Skeletal muscle cell (primary cell): Measurements from ENCODE around the gene ATP5MK.
"Not testable (repeated sequence)": the region's sequence is repeated elsewhere in the genome, so short reads cannot be mapped to it uniquely, and the experiment has no call there.

Experiments
- DNase-seq: peaks from one replicate; pipeline ENCODE4 v3.0.0-alpha.2; 2010; ENCODE audit warnings: low read depth
- H3K4me3 ChIP-seq: 2 replicates; pipeline ENCODE4 v1.5.1; 2011; ENCODE audit warnings: low read depth, mild to moderate bottlenecking, control low read depth, low read length, moderate library complexity

The ATP5MK gene

GRCh38 chr10:103413564-103413963, 17.3 kb upstream of the ATP5MK start:
- no peak overlapping the region for H3K4me3 ChIP-seq
- DNase-seq = no peak

GRCh38 chr10:103397191-103397825, 1.0 kb upstream of the ATP5MK start:
- H3K4me3 ChIP-seq = peak overlapping the region; percentile 89
- DNase-seq = no peak

GRCh38 chr10:103396789-103397087, 463 bp upstream of the ATP5MK start:
- DNase-seq = no peak
- peak overlapping the region; percentile 89 for H3K4me3 ChIP-seq

GRCh38 chr10:103395754-103396066, 565 bp downstream of the ATP5MK start:
- H3K4me3 ChIP-seq = peak overlapping the region; percentile 89
- DNase-seq = no peak

GRCh38 chr10:103394180-103394579, 2.1 kb downstream of the ATP5MK start:
- no peak for DNase-seq
- H3K4me3 ChIP-seq = no peak overlapping the region

GRCh38 chr10:103382769-103383168, 13.5 kb downstream of the ATP5MK start:
- no peak for DNase-seq
- no peak overlapping the region for H3K4me3 ChIP-seq

GRCh38 chr10:103374263-103374662, 22.0 kb downstream of the ATP5MK start:
- no peak overlapping the region for H3K4me3 ChIP-seq
- no peak for DNase-seq

- no peak overlapping the region for H3K4me3 ChIP-seq
- no peak for DNase-seq
Observed at GRCh38 chr10:103373544-103373943, 22.7 kb downstream of the ATP5MK start.

GRCh38 chr10:103367782-103368518, 28.3 kb downstream of the ATP5MK start, which contains the start of gene TAF5:
TAF5 (plus strand) TSS chr10:103367976; CDS start chr10:103367990, 14 bp downstream.
- peak within 1 kb of the TSS; percentile 90 for H3K4me3 ChIP-seq
- DNase-seq = peak; percentile 85

GRCh38 chr10:103367379-103367781, 28.9 kb downstream of the ATP5MK start:
- H3K4me3 ChIP-seq = peak overlapping the region; percentile 90
- DNase-seq = no peak

GRCh38 chr10:103360791-103361190, 35.5 kb downstream of the ATP5MK start:
- not testable (repeated sequence) for DNase-seq, H3K4me3 ChIP-seq

GRCh38 chr10:103359493-103359892, 36.8 kb downstream of the ATP5MK start:
- not testable (repeated sequence) for DNase-seq, H3K4me3 ChIP-seq

- no peak overlapping the region for H3K4me3 ChIP-seq
Observed at GRCh38 chr10:103355906-103356599, 40.2 kb downstream of the ATP5MK start.

GRCh38 chr10:103354567-103354966, 41.7 kb downstream of the ATP5MK start:
- not testable (repeated sequence) for H3K4me3 ChIP-seq, DNase-seq

More at GRCh38 chr10:103355906-103356599, 40.2 kb downstream of the ATP5MK start:
- DNase-seq = no peak

- DNase-seq = no peak
- no peak overlapping the region for H3K4me3 ChIP-seq
Observed at GRCh38 chr10:103353281-103353680, 43.0 kb downstream of the ATP5MK start.

GRCh38 chr10:103350517-103351260, 45.6 kb downstream of the ATP5MK start, which contains the start of gene PCGF6:
PCGF6 (minus strand) TSS chr10:103351140; CDS start chr10:103351066, 74 bp downstream.
- peak within 1 kb of the TSS; percentile 75 for H3K4me3 ChIP-seq
- DNase-seq = peak; percentile 26

GRCh38 chr10:103350175-103350516, 46.1 kb downstream of the ATP5MK start:
- DNase-seq = no peak
- peak overlapping the region; percentile 75 for H3K4me3 ChIP-seq
